Natural killer cell (primary cell): ENCODE data around the gene WIZ. TPM values are rescaled to one million over a fixed set of nuclear protein-coding genes. Genes with fewer than 3 reads are reported as not detected.

Source experiments
- ATAC-seq, 3 donors: fragments of 150-1000 bp in 2 of 3; fragments of 200-7000 bp in 1 of 3; cut with Tn5 transposase; 1 replicate in 1 of 3; 2 replicates in 2 of 3; pipeline ENCODE4 v1.10.0; 2021; ENCODE audit warnings: mild to moderate bottlenecking in 2 of 3, moderate library complexity in 2 of 3
- DNase-seq, 2 donors: peaks; one replicate each; pipeline versions ENCODE4 v3.0.0 to v3.0.0-alpha.2; 2013 to 2021; ENCODE audit warnings: mixed read lengths in 1 of 2
- H3K27ac ChIP-seq: one replicate; pipeline ENCODE4 v1.5.1; 2013; ENCODE audit warnings: mild to moderate bottlenecking, low read length
- H3K27me3 ChIP-seq: one replicate; pipeline ENCODE4 v1.6.1; 2013; ENCODE audit warnings: low read length; ENCODE audit not compliant: control insufficient read depth, insufficient read depth
- H3K36me3 ChIP-seq: one replicate; pipeline ENCODE4 v1.6.1; 2013; ENCODE audit warnings: low read length; ENCODE audit not compliant: control insufficient read depth, insufficient read depth
- H3K4me1 ChIP-seq: one replicate; pipeline ENCODE4 v1.6.1; 2013; ENCODE audit warnings: low read length; ENCODE audit not compliant: control insufficient read depth, insufficient read depth
- H3K4me3 ChIP-seq: one replicate; pipeline ENCODE4 v1.5.1; 2013; ENCODE audit warnings: low read length
- H3K9me3 ChIP-seq: one replicate; pipeline ENCODE4 v1.6.1; 2013; ENCODE audit warnings: low read length; ENCODE audit not compliant: control insufficient read depth, insufficient read depth
- H3K27ac Mint-ChIP-seq, 2 donors: one replicate each; pipeline ENCODE4 v1.8.0; 2022; ENCODE audit warnings: mild to moderate bottlenecking in 2 of 2, mixed read lengths in 2 of 2, moderate library complexity in 1 of 2
- H3K27me3 Mint-ChIP-seq, 2 donors: one replicate each; pipeline ENCODE4 v1.8.0; 2022; ENCODE audit warnings: low read depth in 2 of 2, mixed read lengths in 2 of 2
- H3K36me3 Mint-ChIP-seq: one replicate; pipeline ENCODE4 v1.8.0; 2022; ENCODE audit warnings: mixed read lengths
- H3K4me1 Mint-ChIP-seq, 2 donors: one replicate each; pipeline ENCODE4 v1.8.0; 2022; ENCODE audit warnings: mixed read lengths in 2 of 2
- H3K4me3 Mint-ChIP-seq: one replicate; pipeline ENCODE4 v1.8.0; 2022; ENCODE audit warnings: mild to moderate bottlenecking, moderate library complexity, mixed read lengths
- H3K9me3 Mint-ChIP-seq, 2 donors: one replicate each; pipeline ENCODE4 v1.8.0; 2022; ENCODE audit warnings: mixed read lengths in 2 of 2
- CTCF ChIP-seq: fragments of 200-600 bp; IDR thresholded peaks from one replicate; pipeline ENCODE4 v1.8.0; 2022; ENCODE audit warnings: antibody characterized with exemption
- WGBS: methylation state at CpG from one replicate; pipeline ENCODE4 v1.1.7; 2013; ENCODE audit warnings: missing lambda C conversion rate; ENCODE audit not compliant: insufficient coverage; 5-methylcytosine and 5-hydroxymethylcytosine counted together
- intact Hi-C: fragments of 100-400 bp; cut with micrococcal nuclease; formaldehyde crosslinking; loops from one replicate; pipeline ENCODE4 v1.14.2; 2022
- total RNA-seq, 4 donors: library from RNA; stranded (reverse); fragments of 120-200 nt in 1 of 4; gene quantifications; one replicate each; pipeline versions ENCODE4 v1.2.3 to v1.2.4, GENCODE V29; 2013 to 2022

WIZ gene
- total RNA-seq, 3 donors from 2014 or later (not counting 1 experiment from before 2014, with no cell fraction given) = 24.3 to 29.3 (median 24.4) TPM

GRCh38 chr19:15455996-15456395, 6.2 kb upstream of the WIZ start:
- ATAC-seq = no peak
- peak overlapping the region in 1 of 2 donors; percentile 31 for H3K27ac Mint-ChIP-seq
- H3K36me3 ChIP-seq = peaks cover 86% of the 10 kb centered on the region
- TF ChIP-seq CTCF = no peak
- intact Hi-C loops = no loop called here
- no peaks in the 10 kb centered on the region for H3K9me3 Mint-ChIP-seq
- no peak overlapping the region for H3K4me3 ChIP-seq
- H3K4me1 Mint-ChIP-seq = peaks cover 21 to 49% of the 10 kb centered on the region in 2 donors
- H3K36me3 Mint-ChIP-seq = no peaks in the 10 kb centered on the region
- H3K4me3 Mint-ChIP-seq = no peak overlapping the region
- 96% methylated on average over 9 of the region's 9 CpGs for WGBS
- no peaks in the 10 kb centered on the region for H3K27me3 Mint-ChIP-seq
- no peaks in the 10 kb centered on the region for H3K27me3 ChIP-seq
- no peaks in the 10 kb centered on the region for H3K9me3 ChIP-seq
- DNase-seq = no peak
- peaks cover 28% of the 10 kb centered on the region for H3K4me1 ChIP-seq
- no peak overlapping the region for H3K27ac ChIP-seq

GRCh38 chr19:15453906-15454860, 4.4 kb upstream of the WIZ start:
- DNase-seq = no peak
- Histone ChIP-seq H3K27me3 (no peaks in the 10 kb centered on the region), H3K36me3 (peaks cover 68% of the 10 kb centered on the region), H3K4me1 (peaks cover 28% of the 10 kb centered on the region), H3K27ac (no peak overlapping the region), H3K9me3 (no peaks in the 10 kb centered on the region), H3K4me3 (no peak overlapping the region)
- Mint-ChIP-seq H3K9me3 (no peaks in the 10 kb centered on the region), H3K36me3 (no peaks in the 10 kb centered on the region), H3K4me3 (no peak overlapping the region), H3K4me1 (peaks cover 31 to 52% of the 10 kb centered on the region in 2 donors), H3K27ac (peak overlapping the region; percentile 63 to 73), H3K27me3 (no peaks in the 10 kb centered on the region)
- no peak for TF ChIP-seq CTCF
- 94% methylated on average over 17 of the region's 17 CpGs for WGBS
- no peak for ATAC-seq
- intact Hi-C loops = no loop called here

- peaks cover 35% of the 10 kb centered on the region for H3K4me1 ChIP-seq
- peaks cover 63% of the 10 kb centered on the region for H3K36me3 ChIP-seq
- no peak for DNase-seq
- H3K4me3 ChIP-seq = no peak overlapping the region
- no peak overlapping the region for H3K27ac ChIP-seq
- peak overlapping the region in 1 of 2 donors; percentile 73 for H3K27ac Mint-ChIP-seq
- no peaks in the 10 kb centered on the region for H3K27me3 Mint-ChIP-seq
- intact Hi-C loops = no loop called here
- WGBS = 98% methylated on average over 44 of the region's 44 CpGs
- no peak for TF ChIP-seq CTCF
- no peak overlapping the region for H3K4me3 Mint-ChIP-seq
- H3K27me3 ChIP-seq = no peaks in the 10 kb centered on the region
- no peaks in the 10 kb centered on the region for H3K36me3 Mint-ChIP-seq
- ATAC-seq = no peak
- H3K4me1 Mint-ChIP-seq = peaks cover 31 to 62% of the 10 kb centered on the region in 2 donors
- no peaks in the 10 kb centered on the region for H3K9me3 ChIP-seq
- no peaks in the 10 kb centered on the region for H3K9me3 Mint-ChIP-seq
Measured at GRCh38 chr19:15453091-15453578, 3.4 kb upstream of the WIZ start.
